ENCODE data around the gene DHRS13.

- no peak for TF ChIP-seq CTCF (IDR thresholded peaks at IDR 0.05; ENCODE audit: borderline replicate concordance, extremely low read depth, low read length, poor library complexity, severe bottlenecking)
- no peak for TF ChIP-seq EZH2 (IDR thresholded peaks at IDR 0.05; ENCODE audit: borderline replicate concordance, low read depth, low read length, severe bottlenecking)
Measured at GRCh38 chr17:28864991-28865849, 37.7 kb downstream of the DHRS13 start.

Measured in DND-41 (cell line).